ENCODE data around the gene LCE1E. TPM values are rescaled to one million over a fixed set of nuclear protein-coding genes. Genes with fewer than 3 reads are reported as not detected.

The LCE1E gene
- total RNA-seq, 1 experiment from 2014 or later: not detected

DNA sequence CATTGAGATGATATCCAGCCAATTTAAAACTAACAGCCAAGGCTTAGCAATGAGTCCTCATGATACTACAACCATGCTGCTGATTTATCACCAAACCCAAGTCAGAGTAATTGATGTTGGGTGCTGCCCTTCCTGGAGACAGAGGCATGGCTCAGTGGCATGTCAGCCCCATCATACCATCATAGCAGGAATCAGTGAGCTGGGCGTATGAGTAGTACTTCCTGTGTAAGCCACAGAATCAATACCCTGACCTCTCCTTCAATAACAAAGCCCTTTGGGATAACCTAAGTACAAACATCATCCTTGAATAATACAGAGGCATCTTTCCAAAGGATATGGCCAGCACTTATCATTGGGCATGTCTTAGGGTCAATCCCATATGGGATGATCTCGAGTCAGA lies 3.0 kb upstream of the LCE1E start:
- Histone ChIP-seq H3K27me3 (ENCODE audit: insufficient read depth, low read length) (peaks cover 23% of the 10 kb centered on the region), H3K9me2 (ENCODE audit: insufficient read depth) (no peaks in the 10 kb centered on the region), H3K4me3 (replicated peaks in 1 of 2; ENCODE audit: low read depth in 1 of 2, low read length in 2 of 2) (no peak overlapping the region), H4K20me1 (ENCODE audit: insufficient read depth) (no peaks in the 10 kb centered on the region), H2AFZ (ENCODE audit: low read depth, low read length, poor library complexity, severe bottlenecking) (no peak overlapping the region), H3K27ac (ENCODE audit: low read depth, low read length) (no peak overlapping the region), H3K79me2 (ENCODE audit: insufficient read depth, low read length) (no peaks in the 10 kb centered on the region), H3K4me1 (ENCODE audit: control insufficient read depth in 1 of 2, insufficient read depth in 2 of 2, low read length in 2 of 2) (no peaks in the 10 kb centered on the region), H3K9ac (ENCODE audit: low read length) (no peak overlapping the region), H3K4me2 (ENCODE audit: low read length) (no peak overlapping the region), H3K36me3 (ENCODE audit: control insufficient read depth in 1 of 2, insufficient read depth in 2 of 2, low read length in 2 of 2) (no peaks in the 10 kb centered on the region), H3K9me3 (ENCODE audit: control insufficient read depth in 1 of 2, insufficient read depth in 1 of 2, low read depth in 1 of 2, low read length in 2 of 2) (no peaks in the 10 kb centered on the region)
- ATAC-seq (no peak), DNase-seq (ENCODE audit: low read depth, low spot score) (no peak)
- TF ChIP-seq, protein P1, sequence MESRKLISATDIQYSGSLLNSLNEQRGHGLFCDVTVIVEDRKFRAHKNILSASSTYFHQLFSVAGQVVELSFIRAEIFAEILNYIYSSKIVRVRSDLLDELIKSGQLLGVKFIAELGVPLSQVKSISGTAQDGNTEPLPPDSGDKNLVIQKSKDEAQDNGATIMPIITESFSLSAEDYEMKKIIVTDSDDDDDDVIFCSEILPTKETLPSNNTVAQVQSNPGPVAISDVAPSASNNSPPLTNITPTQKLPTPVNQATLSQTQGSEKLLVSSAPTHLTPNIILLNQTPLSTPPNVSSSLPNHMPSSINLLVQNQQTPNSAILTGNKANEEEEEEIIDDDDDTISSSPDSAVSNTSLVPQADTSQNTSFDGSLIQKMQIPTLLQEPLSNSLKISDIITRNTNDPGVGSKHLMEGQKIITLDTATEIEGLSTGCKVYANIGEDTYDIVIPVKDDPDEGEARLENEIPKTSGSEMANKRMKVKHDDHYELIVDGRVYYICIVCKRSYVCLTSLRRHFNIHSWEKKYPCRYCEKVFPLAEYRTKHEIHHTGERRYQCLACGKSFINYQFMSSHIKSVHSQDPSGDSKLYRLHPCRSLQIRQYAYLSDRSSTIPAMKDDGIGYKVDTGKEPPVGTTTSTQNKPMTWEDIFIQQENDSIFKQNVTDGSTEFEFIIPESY (IDR thresholded peaks at IDR 0.05; ENCODE audit: extremely low read depth, insufficient replicate concordance, low read length): no peak
- TF ChIP-seq POLR2AphosphoS5 (IDR thresholded peaks at IDR 0.05; ENCODE audit: low read depth, low read length) (no peak), POLR2A (IDR thresholded peaks at IDR 0.05; ENCODE audit: borderline replicate concordance, extremely low read depth, insufficient read depth, insufficient read length) (no peak), YY1 (IDR thresholded peaks at IDR 0.05; ENCODE audit: extremely low read depth, insufficient replicate concordance, low read depth, low read length) (no peak), EGR1 (IDR thresholded peaks at IDR 0.05; ENCODE audit: low read depth) (no peak), SRF (IDR thresholded peaks at IDR 0.05; ENCODE audit: low read depth) (no peak)
- ChIA-PET RAD21 (ENCODE audit: low non-redundant PET in 1 of 2, low total read pairs in 2 of 2, uncharacterized antibody in 2 of 2, unreplicated experiment in 2 of 2) (no interaction called here), CTCF (no interaction called here), POLR2A (no interaction called here)
- no TSS peak for BruUV-seq (replicated peaks)
- intact Hi-C loops (cut with micrococcal nuclease): no loop called here

DNA sequence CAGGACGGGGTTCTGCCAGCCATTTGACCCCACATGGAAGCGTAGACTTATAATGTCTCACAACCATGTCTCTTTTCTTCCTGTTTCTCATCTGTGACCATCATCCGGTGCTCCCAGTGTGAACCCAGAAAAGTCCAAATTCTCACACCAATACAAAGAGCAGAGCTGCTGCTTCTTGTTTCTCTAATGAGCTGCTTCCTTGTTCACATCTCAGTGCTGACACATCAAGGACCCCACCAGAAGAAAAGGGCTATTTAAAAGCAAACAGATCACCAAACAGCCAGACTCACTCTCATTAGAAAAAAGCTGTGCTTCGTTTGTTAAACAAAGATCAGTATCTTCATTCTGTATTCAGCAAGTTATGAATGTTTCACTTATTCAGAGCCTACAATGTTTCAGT lies 9.6 kb downstream of the LCE1E start:
- Histone ChIP-seq H3K4me3 (replicated peaks in 1 of 2; ENCODE audit: low read depth in 1 of 2, low read length in 2 of 2) (no peak overlapping the region), H3K9me2 (ENCODE audit: insufficient read depth) (no peaks in the 10 kb centered on the region), H2AFZ (ENCODE audit: low read depth, low read length, poor library complexity, severe bottlenecking) (no peak overlapping the region), H3K9ac (ENCODE audit: low read length) (no peak overlapping the region), H3K79me2 (ENCODE audit: insufficient read depth, low read length) (no peaks in the 10 kb centered on the region), H3K4me1 (ENCODE audit: control insufficient read depth in 1 of 2, insufficient read depth in 2 of 2, low read length in 2 of 2) (no peaks in the 10 kb centered on the region), H3K4me2 (ENCODE audit: low read length) (no peak overlapping the region), H3K9me3 (ENCODE audit: control insufficient read depth in 1 of 2, insufficient read depth in 1 of 2, low read depth in 1 of 2, low read length in 2 of 2) (no peaks in the 10 kb centered on the region), H3K36me3 (ENCODE audit: control insufficient read depth in 1 of 2, insufficient read depth in 2 of 2, low read length in 2 of 2) (no peaks in the 10 kb centered on the region), H3K27me3 (ENCODE audit: insufficient read depth, low read length) (peaks cover 13% of the 10 kb centered on the region), H3K27ac (ENCODE audit: low read depth, low read length) (no peak overlapping the region), H4K20me1 (ENCODE audit: insufficient read depth) (no peaks in the 10 kb centered on the region)
- ChIA-PET RAD21 (ENCODE audit: low non-redundant PET in 1 of 2, low total read pairs in 2 of 2, uncharacterized antibody in 2 of 2, unreplicated experiment in 2 of 2) (no interaction called here), CTCF (no interaction called here), POLR2A (no interaction called here)
- no peak for DNase-seq (ENCODE audit: low read depth, low spot score)
- no TSS peak for BruUV-seq (replicated peaks)
- no peak for TF ChIP-seq RAD21 (IDR thresholded peaks at IDR 0.05; ENCODE audit: low read depth)
- intact Hi-C loops (cut with micrococcal nuclease): no loop called here
- no peak for ATAC-seq

Data from HCT116 (cell line).